Measurements from ENCODE around the gene A4GALT. TPM values are rescaled to one million over a fixed set of nuclear protein-coding genes. Genes with fewer than 3 reads are reported as not detected.
A peak's percentile ranks its signal among the peaks of the same experiment; 100 is the strongest.
"Not testable (repeated sequence)": the region's sequence is repeated elsewhere in the genome, so short reads cannot be mapped to it uniquely, and the experiment has no call there.

The A4GALT gene
- total RNA-seq, 1 donor from 2014 or later = 16.9 TPM

DNA sequence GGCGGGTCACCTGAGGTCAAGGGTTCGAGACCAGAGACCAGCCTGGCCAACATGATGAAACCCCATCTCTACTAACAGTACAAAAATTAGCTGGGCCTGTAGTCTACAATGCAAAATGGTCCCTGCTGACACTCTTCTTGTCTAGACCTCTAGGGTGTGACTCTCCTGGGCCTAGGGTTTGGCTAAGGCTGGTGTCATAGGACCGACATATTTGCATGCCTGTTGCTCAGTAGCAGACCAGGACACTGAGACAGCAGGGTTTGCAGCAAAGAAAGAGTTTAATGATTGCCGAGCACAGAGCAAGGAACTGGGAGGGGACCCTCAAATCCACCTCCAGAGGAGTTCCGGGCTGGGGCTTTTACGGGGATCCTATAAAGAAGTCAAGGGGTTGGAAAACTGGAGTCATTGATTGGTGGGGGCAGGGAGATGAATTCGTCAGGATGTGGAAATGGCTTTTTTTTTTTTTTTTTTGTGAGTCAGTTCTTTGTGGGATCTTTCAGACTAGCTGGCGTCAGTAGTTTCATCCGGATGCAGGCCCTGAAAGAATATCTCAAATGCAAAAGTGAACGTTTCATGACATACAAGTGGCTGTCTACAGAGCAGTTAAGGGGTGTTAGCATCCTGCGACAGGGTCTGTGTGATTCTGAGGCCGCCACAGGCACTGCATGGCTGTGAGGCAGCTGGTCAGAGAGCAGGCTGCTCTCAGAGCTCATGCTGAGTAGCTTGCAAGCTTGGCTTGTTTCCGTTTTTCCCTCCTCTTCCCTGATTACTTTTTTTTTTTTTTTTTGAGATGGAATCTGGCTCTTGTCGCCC lies 27.2 kb upstream of the A4GALT start:
- Mint-ChIP-seq H3K27ac (no peak overlapping the region), H3K4me1 (peaks cover 18% of the 10 kb centered on the region), H3K4me3 (no peak overlapping the region), H3K9me3 (no peaks in the 10 kb centered on the region), H3K27me3 (no peaks in the 10 kb centered on the region), H3K36me3 (ENCODE audit: low read depth) (no peaks in the 10 kb centered on the region)
- ChIA-PET POLR2A (interaction anchor here (0.5 to 0.7 kb wide), 4 partner anchors 22 to 1881 kb away, joined by 3 to 6 read pairs (median 4); no protein-coding TSS in a partner anchor), CTCF (interaction anchor here (0.6 kb wide), 1 partner anchor 20 kb away, joined by 5 read pairs; no protein-coding TSS in a partner anchor)
- DNase-seq (no peak), ATAC-seq (ENCODE audit: low read depth) (peak; percentile 69)
- intact Hi-C loops (cut with micrococcal nuclease) = no loop called here
- TF ChIP-seq, protein P1, sequence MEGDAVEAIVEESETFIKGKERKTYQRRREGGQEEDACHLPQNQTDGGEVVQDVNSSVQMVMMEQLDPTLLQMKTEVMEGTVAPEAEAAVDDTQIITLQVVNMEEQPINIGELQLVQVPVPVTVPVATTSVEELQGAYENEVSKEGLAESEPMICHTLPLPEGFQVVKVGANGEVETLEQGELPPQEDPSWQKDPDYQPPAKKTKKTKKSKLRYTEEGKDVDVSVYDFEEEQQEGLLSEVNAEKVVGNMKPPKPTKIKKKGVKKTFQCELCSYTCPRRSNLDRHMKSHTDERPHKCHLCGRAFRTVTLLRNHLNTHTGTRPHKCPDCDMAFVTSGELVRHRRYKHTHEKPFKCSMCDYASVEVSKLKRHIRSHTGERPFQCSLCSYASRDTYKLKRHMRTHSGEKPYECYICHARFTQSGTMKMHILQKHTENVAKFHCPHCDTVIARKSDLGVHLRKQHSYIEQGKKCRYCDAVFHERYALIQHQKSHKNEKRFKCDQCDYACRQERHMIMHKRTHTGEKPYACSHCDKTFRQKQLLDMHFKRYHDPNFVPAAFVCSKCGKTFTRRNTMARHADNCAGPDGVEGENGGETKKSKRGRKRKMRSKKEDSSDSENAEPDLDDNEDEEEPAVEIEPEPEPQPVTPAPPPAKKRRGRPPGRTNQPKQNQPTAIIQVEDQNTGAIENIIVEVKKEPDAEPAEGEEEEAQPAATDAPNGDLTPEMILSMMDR (IDR thresholded peaks at IDR 0.05) = no peak

DNA sequence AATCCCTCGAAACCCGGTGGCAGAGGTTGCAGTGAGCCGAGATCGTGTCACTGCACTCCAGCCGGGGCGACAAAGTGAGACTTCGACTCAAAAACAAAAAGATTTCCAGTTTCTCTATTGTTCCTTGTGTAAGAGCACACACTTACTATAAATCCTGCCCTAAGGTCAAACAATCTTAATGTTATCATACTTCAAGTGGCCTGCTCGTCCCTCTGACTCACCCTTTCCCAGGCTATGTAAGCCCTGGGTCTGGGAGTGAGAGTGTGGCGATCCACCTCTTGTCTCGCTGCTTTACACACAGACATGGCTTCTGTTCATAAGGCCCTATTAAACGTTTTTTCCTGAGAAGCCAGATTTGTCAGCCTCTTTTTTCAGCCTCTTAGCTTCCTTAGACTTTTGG lies 24.4 kb upstream of the A4GALT start:
- intact Hi-C loops (cut with micrococcal nuclease) = no loop called here
- DNase-seq = no peak
- H3K27me3 Mint-ChIP-seq = peaks cover 5% of the 10 kb centered on the region
- no peak overlapping the region for H3K27ac Mint-ChIP-seq
- ChIA-PET POLR2A (no interaction called here), CTCF (no interaction called here)
- peaks cover 3% of the 10 kb centered on the region for H3K4me1 Mint-ChIP-seq
- ATAC-seq (ENCODE audit: low read depth) = no peak
- H3K4me3 Mint-ChIP-seq = no peak overlapping the region
- no peaks in the 10 kb centered on the region for H3K9me3 Mint-ChIP-seq
- TF ChIP-seq, protein P1 (IDR thresholded peaks at IDR 0.05) = no peak
- H3K36me3 Mint-ChIP-seq (ENCODE audit: low read depth) = no peaks in the 10 kb centered on the region

DNA sequence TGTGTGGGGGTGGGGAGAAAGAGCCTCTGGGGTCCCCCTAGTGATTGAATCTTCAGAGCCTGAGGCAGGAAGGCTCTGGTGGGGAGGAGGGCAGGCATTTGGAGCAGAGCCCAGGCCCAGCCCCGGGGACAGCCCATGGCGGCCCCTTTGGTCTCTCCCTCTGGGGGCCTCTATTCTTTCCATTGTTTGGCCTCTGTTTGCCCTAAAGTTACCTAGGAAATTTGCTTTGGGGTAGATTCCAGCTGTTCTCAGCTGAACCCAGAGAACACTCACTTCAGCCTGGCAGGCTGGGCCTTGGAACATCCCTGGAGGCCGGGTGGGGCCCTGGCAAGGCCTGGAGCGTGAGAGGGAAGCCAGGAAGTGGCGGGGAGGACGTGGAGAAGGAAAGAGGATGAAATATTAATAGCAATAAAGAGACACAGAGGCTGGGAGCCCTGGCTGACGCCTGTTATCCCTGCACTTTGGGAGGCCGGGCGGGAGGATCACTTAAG lies 22.9 kb upstream of the A4GALT start:
- Mint-ChIP-seq H3K4me1 (peaks cover 3% of the 10 kb centered on the region), H3K9me3 (no peaks in the 10 kb centered on the region), H3K27ac (no peak overlapping the region), H3K27me3 (peaks cover 8% of the 10 kb centered on the region), H3K36me3 (ENCODE audit: low read depth) (no peaks in the 10 kb centered on the region), H3K4me3 (no peak overlapping the region)
- no peak for DNase-seq
- ChIA-PET CTCF (no interaction called here), POLR2A (interaction anchor here (1.1 kb wide), 1 partner anchor 128 kb away, joined by 4 read pairs; no protein-coding TSS in a partner anchor)
- intact Hi-C loops (cut with micrococcal nuclease) = no loop called here
- no peak for ATAC-seq (ENCODE audit: low read depth)
- TF ChIP-seq, protein P1 (IDR thresholded peaks at IDR 0.05) = no peak

DNA sequence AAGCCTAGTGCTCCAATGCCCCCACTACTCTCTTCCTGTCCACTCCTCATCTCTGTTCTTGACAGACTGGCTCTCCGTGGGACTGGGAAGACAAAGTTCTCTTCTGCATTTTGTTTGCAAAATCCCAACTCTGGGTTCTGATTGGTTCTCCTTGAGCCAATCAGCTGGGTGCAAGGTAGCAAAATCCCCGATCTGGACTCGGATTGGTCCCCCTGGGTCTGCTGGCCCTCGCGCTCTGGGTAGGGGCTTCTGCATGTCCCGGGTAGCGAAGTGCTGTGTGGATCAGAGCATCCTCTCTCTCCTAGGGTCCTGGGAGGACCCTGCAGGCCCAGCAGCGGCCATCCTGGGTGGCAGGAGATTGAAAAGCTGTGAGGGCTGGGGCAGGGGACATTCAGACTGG lies 22.3 kb upstream of the A4GALT start:
- DNase-seq = no peak
- no peak overlapping the region for H3K4me3 Mint-ChIP-seq
- no peaks in the 10 kb centered on the region for H3K36me3 Mint-ChIP-seq (ENCODE audit: low read depth)
- H3K27me3 Mint-ChIP-seq = peaks cover 8% of the 10 kb centered on the region
- intact Hi-C loops (cut with micrococcal nuclease) = no loop called here
- ATAC-seq (ENCODE audit: low read depth) = no peak
- no peak overlapping the region for H3K27ac Mint-ChIP-seq
- H3K4me1 Mint-ChIP-seq = peaks cover 3% of the 10 kb centered on the region
- TF ChIP-seq, protein P1 (IDR thresholded peaks at IDR 0.05) = no peak
- CTCF ChIA-PET = no interaction called here
- H3K9me3 Mint-ChIP-seq = no peaks in the 10 kb centered on the region
- POLR2A ChIA-PET = interaction anchor here (0.5 to 1.1 kb wide), 3 partner anchors 15 to 349 kb away, joined by 3 to 4 read pairs (median 4); no protein-coding TSS in a partner anchor

DNA sequence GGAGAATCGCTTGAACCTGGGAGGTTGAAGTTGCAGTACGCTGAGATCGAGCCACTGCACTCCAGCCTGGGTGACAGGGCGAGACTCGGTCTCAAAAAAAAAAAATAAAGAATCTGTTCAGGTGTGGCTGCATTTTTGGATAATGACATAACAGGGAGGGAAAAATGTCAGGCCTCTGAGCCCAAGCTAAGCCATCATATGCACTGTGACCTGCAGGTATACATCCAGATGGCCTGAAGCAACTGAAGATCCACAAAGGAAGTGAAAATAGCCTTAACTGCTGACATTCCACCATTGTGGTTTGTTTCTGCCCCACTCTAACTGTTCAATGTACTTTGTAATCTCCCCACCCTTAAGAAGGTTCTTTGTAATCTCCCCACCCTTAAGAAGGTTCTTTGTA lies 19.6 kb upstream of the A4GALT start:
- H3K4me3 Mint-ChIP-seq; CTCF ChIA-PET; H3K27me3 Mint-ChIP-seq; ATAC-seq (ENCODE audit: low read depth); H3K4me1 Mint-ChIP-seq; H3K36me3 Mint-ChIP-seq (ENCODE audit: low read depth); intact Hi-C loops (cut with micrococcal nuclease); DNase-seq; H3K27ac Mint-ChIP-seq; H3K9me3 Mint-ChIP-seq: not testable (repeated sequence)
- POLR2A ChIA-PET = interaction anchor here (0.7 kb wide), 1 partner anchor 255 kb away, joined by 3 read pairs; no protein-coding TSS in a partner anchor

Data from activated B cell treated with CpG ODN at 0.5 μM for 24 hours (primary cell).